CD4-positive, alpha-beta T cell (primary cell): Measurements from ENCODE around the gene DEGS2. TPM values are rescaled to one million over a fixed set of nuclear protein-coding genes. Genes with fewer than 3 reads are reported as not detected.
"Not testable (repeated sequence)": the region's sequence is repeated elsewhere in the genome, so short reads cannot be mapped to it uniquely, and the experiment has no call there.

Experiments
- ATAC-seq: fragments of 200-7000 bp; cut with Tn5 transposase; one replicate; pipeline ENCODE4 v1.10.0; 2022; ENCODE audit warnings: mild to moderate bottlenecking; ENCODE audit not compliant: poor library complexity
- CTCF ChIA-PET: fragments of 350-600 bp; sonication (Branson Sonifier 250); formaldehyde crosslinking; loops from one replicate; lab custom pipeline; 2021; ENCODE audit warnings: antibody characterized with exemption, inconsistent platforms; lab: Charles Lee
- POLR2A ChIA-PET: fragments of 350-600 bp; sonication (Branson Sonifier 250); formaldehyde crosslinking; loops from one replicate; lab custom pipeline; 2021; ENCODE audit warnings: antibody characterized with exemption, inconsistent platforms; lab: Charles Lee
- DNase-seq, 14 experiments: peaks; one replicate each; pipeline ENCODE4 v3.0.0-alpha.2; 2013 to 2020; ENCODE audit warnings: mixed read lengths in 2 of 14
- H3K27ac ChIP-seq, 2 donors: one replicate each; pipeline versions ENCODE4 v1.5.1 to v1.7.0; 2013; ENCODE audit warnings: low read length in 2 of 2, low read depth in 1 of 2, mild to moderate bottlenecking in 1 of 2
- H3K27me3 ChIP-seq, 2 experiments: 1 replicate in 1 of 2; 2 replicates in 1 of 2; pipeline versions ENCODE4 v1.6.1 to v1.7.0; 2013; ENCODE audit warnings: low read length in 2 of 2, control low read depth in 1 of 2, mild to moderate bottlenecking in 1 of 2, moderate library complexity in 1 of 2; ENCODE audit not compliant: insufficient read depth in 2 of 2, control insufficient read depth in 1 of 2
- H3K36me3 ChIP-seq: one replicate; pipeline ENCODE4 v1.6.1; 2013; ENCODE audit warnings: low read length, control low read depth; ENCODE audit not compliant: insufficient read depth
- H3K4me1 ChIP-seq: one replicate; pipeline ENCODE4 v1.6.1; 2013; ENCODE audit warnings: low read length, control low read depth; ENCODE audit not compliant: insufficient read depth
- H3K4me3 ChIP-seq: one replicate; pipeline ENCODE4 v1.5.1; 2013; ENCODE audit warnings: mild to moderate bottlenecking, low read length, moderate library complexity
- H3K9me3 ChIP-seq, 2 experiments: 1 replicate in 1 of 2; 2 replicates in 1 of 2; pipeline versions ENCODE4 v1.6.1 to v1.7.0; 2013; ENCODE audit warnings: low read length in 2 of 2, mild to moderate bottlenecking in 2 of 2, control low read depth in 1 of 2, moderate library complexity in 1 of 2; ENCODE audit not compliant: control insufficient read depth in 1 of 2, insufficient read depth in 1 of 2
- H3K27ac Mint-ChIP-seq: one replicate; pipeline ENCODE4 v1.8.0; 2020; ENCODE audit warnings: mixed read lengths
- H3K27me3 Mint-ChIP-seq: one replicate; pipeline ENCODE4 v1.8.0; 2021; ENCODE audit warnings: mixed read lengths
- H3K36me3 Mint-ChIP-seq: one replicate; pipeline ENCODE4 v1.8.0; 2021; ENCODE audit warnings: low read depth, mixed read lengths
- H3K4me1 Mint-ChIP-seq: one replicate; pipeline ENCODE4 v1.8.0; 2021; ENCODE audit warnings: low read depth, mixed read lengths
- H3K4me3 Mint-ChIP-seq: one replicate; pipeline ENCODE4 v1.8.0; 2020; ENCODE audit warnings: mild to moderate bottlenecking, mixed read lengths
- H3K9me3 Mint-ChIP-seq: one replicate; pipeline ENCODE4 v1.8.0; 2020; ENCODE audit warnings: mixed read lengths
- CTCF ChIP-seq: fragments of 200-600 bp; IDR thresholded peaks from one replicate; pipeline ENCODE4 v1.8.0; 2022; ENCODE audit warnings: antibody characterized with exemption, mild to moderate bottlenecking
- intact Hi-C, 2 experiments: fragments of 100-400 bp; cut with DNase I in 1 of 2; cut with micrococcal nuclease in 1 of 2; formaldehyde crosslinking; loops; one replicate each; pipeline versions ENCODE4 v1.15.1 to v1.9.0; 2023 to 2025; cut with DNase I, micrococcal nuclease
- total RNA-seq, 174 experiments: library from RNA in 2 of 174; stranded (reverse) in 2 of 174; gene quantifications; one replicate each; pipeline ENCODE4 v1.2.3 and lab custom pipeline; 2021 to 2026

DEGS2 gene
- total RNA-seq, 2 experiments from 2014 or later = 0.11 TPM; not detected in 1

- H3K4me1 Mint-ChIP-seq = peaks cover 7% of the 10 kb centered on the region
- no peak for ATAC-seq
- Histone ChIP-seq H3K4me1 (peaks cover 14% of the 10 kb centered on the region), H3K9me3 (no peaks in the 10 kb centered on the region), H3K36me3 (no peaks in the 10 kb centered on the region), H3K27ac (no peak overlapping the region), H3K4me3 (no peak overlapping the region), H3K27me3 (no peaks in the 10 kb centered on the region)
- no peak overlapping the region for H3K27ac Mint-ChIP-seq
- intact Hi-C loops = no loop called here
- CTCF ChIA-PET = no interaction called here
- no peaks in the 10 kb centered on the region for H3K9me3 Mint-ChIP-seq
- DNase-seq = no peak
- H3K27me3 Mint-ChIP-seq = no peaks in the 10 kb centered on the region
- POLR2A ChIA-PET = interaction anchor here (0.7 kb wide), 1 partner anchor 34 kb away, joined by 3 read pairs; no protein-coding TSS in a partner anchor
- H3K36me3 Mint-ChIP-seq = no peaks in the 10 kb centered on the region
- H3K4me3 Mint-ChIP-seq = no peak overlapping the region
- no peak for TF ChIP-seq CTCF
Measured at GRCh38 chr14:100188392-100189030, 29.1 kb upstream of the DEGS2 start.

GRCh38 chr14:100187247-100187833 lies 27.9 kb upstream of the DEGS2 start:
- no peak for TF ChIP-seq CTCF
- peaks cover 3% of the 10 kb centered on the region for H3K4me1 ChIP-seq
- no peak overlapping the region for H3K27ac ChIP-seq
- no peaks in the 10 kb centered on the region for H3K36me3 ChIP-seq
- no peaks in the 10 kb centered on the region for H3K27me3 Mint-ChIP-seq
- no peak overlapping the region for H3K4me3 ChIP-seq
- DNase-seq (no peak), ATAC-seq (no peak)
- no peak overlapping the region for H3K27ac Mint-ChIP-seq
- H3K4me1 Mint-ChIP-seq = no peaks in the 10 kb centered on the region
- H3K4me3 Mint-ChIP-seq = no peak overlapping the region
- intact Hi-C loops = no loop called here
- H3K36me3 Mint-ChIP-seq = no peaks in the 10 kb centered on the region
- no peaks in the 10 kb centered on the region for H3K27me3 ChIP-seq
- POLR2A ChIA-PET = no interaction called here
- CTCF ChIA-PET = no interaction called here
- no peaks in the 10 kb centered on the region for H3K9me3 ChIP-seq
- H3K9me3 Mint-ChIP-seq = no peaks in the 10 kb centered on the region

GRCh38 chr14:100181876-100182551 lies 22.6 kb upstream of the DEGS2 start:
- H3K27ac Mint-ChIP-seq, intact Hi-C loops, H3K4me3 Mint-ChIP-seq, H3K27me3 Mint-ChIP-seq, DNase-seq, H3K36me3 Mint-ChIP-seq, H3K36me3 ChIP-seq, H3K4me1 Mint-ChIP-seq, H3K9me3 ChIP-seq, POLR2A ChIA-PET, CTCF ChIA-PET, ATAC-seq, H3K27me3 ChIP-seq, H3K4me1 ChIP-seq, H3K4me3 ChIP-seq, H3K27ac ChIP-seq, H3K9me3 Mint-ChIP-seq: not testable (repeated sequence)

GRCh38 chr14:100180671-100181070 lies 21.2 kb upstream of the DEGS2 start:
- H3K9me3 ChIP-seq, H3K36me3 Mint-ChIP-seq, H3K27me3 Mint-ChIP-seq, POLR2A ChIA-PET, H3K36me3 ChIP-seq, CTCF ChIA-PET, H3K27me3 ChIP-seq, ATAC-seq, H3K9me3 Mint-ChIP-seq, intact Hi-C loops, H3K4me1 ChIP-seq, DNase-seq, H3K27ac ChIP-seq, H3K4me3 Mint-ChIP-seq, H3K4me1 Mint-ChIP-seq, H3K27ac Mint-ChIP-seq, H3K4me3 ChIP-seq: not testable (repeated sequence)
